Neural progenitor cell (in vitro differentiated cells): ENCODE data around the gene TMEM134.

Source experiments
- CTCF ChIP-seq: fragments of 200-600 bp; sonication (generic); IDR thresholded peaks from 2 replicates; pipeline ENCODE4 v1.5.1; 2017; ENCODE audit warnings: antibody characterized with exemption, mild to moderate bottlenecking
- EZH2phosphoT487 ChIP-seq: fragments of 200-600 bp; sonication (generic); IDR thresholded peaks from 2 replicates; pipeline ENCODE4 v1.6.1; 2017; ENCODE audit warnings: antibody characterized with exemption

GRCh38 chr11:67437082-67437808 lies 31.8 kb downstream of the TMEM134 start, which contains the start of gene PTPRCAP:
- no peak for TF ChIP-seq CTCF
- TF ChIP-seq EZH2phosphoT487, result no peak
